K562 (cell line): ENCODE results near the gene AKT2. TPM values are rescaled to one million over a fixed set of nuclear protein-coding genes. Genes with fewer than 3 reads are reported as not detected.

ENCODE experiments used
- CHD1 ChIP-seq: fragments of 200-600 bp; sonication (generic); IDR thresholded peaks from one replicate; pipeline ENCODE4 v1.6.1; 2012; ENCODE audit warnings: mild to moderate bottlenecking, moderate library complexity, low read length, inconsistent platforms
- EGR1 ChIP-seq: fragments of 450-650 bp; conservative IDR thresholded peaks from 2 replicates; pipeline ENCODE4 v1.6.1; 2017; ENCODE audit warnings: mild to moderate bottlenecking
- FOXP1 ChIP-seq: sonication (generic); formaldehyde crosslinking; IDR thresholded peaks from 2 replicates; pipeline ENCODE4 v1.8.0; 2022; ENCODE audit warnings: mild to moderate bottlenecking, missing genetic modification reagents
- GTF3C2 ChIP-seq: IDR thresholded peaks from 3 replicates; pipeline ENCODE4 v1.6.1; 2011; ENCODE audit warnings: borderline replicate concordance, mild to moderate bottlenecking, moderate library complexity; ENCODE audit not compliant: insufficient read length; ENCODE audit errors: extremely low read depth
- HIVEP1 ChIP-seq: fragments of 250-450 bp; sonication (Bioruptor Pico); IDR thresholded peaks from 2 replicates; pipeline ENCODE4 v1.4.0; 2020; ENCODE audit warnings: mild to moderate bottlenecking
- HNRNPK ChIP-seq: fragments of 200-400 bp; formaldehyde crosslinking; IDR thresholded peaks from one replicate; pipeline ENCODE4 v1.6.1; 2018; ENCODE audit warnings: mild to moderate bottlenecking, low read depth, low read length; ENCODE audit not compliant: poor library complexity, severe bottlenecking
- KLF1 ChIP-seq: fragments of 450-650 bp; IDR thresholded peaks from 2 replicates; pipeline ENCODE4 v1.6.1; 2016; ENCODE audit warnings: missing genetic modification characterization, missing compliant biosample characterization
- RAD21 ChIP-seq, 2 experiments: fragments of 250-450 bp in 1 of 2; fragments of 450-650 bp in 1 of 2; sonication (Bioruptor Pico) in 1 of 2; formaldehyde crosslinking in 1 of 2; IDR thresholded peaks in 1 of 2; conservative IDR thresholded peaks in 1 of 2; 2 replicates each; pipeline versions ENCODE4 v1.4.0 to v1.8.0; 2020 to 2022; ENCODE audit warnings: mild to moderate bottlenecking in 2 of 2, moderate library complexity in 1 of 2
- RBBP5 ChIP-seq: fragments of 200-600 bp; sonication (generic); IDR thresholded peaks from 2 replicates; pipeline ENCODE4 v1.6.1; 2012; ENCODE audit warnings: borderline replicate concordance, mild to moderate bottlenecking, low read length, control low read depth, inconsistent platforms; ENCODE audit not compliant: insufficient read depth, poor library complexity, severe bottlenecking
- RBFOX2 ChIP-seq: fragments of 200-400 bp; formaldehyde crosslinking; IDR thresholded peaks from 2 replicates; pipeline ENCODE4 v1.6.1; 2017; ENCODE audit warnings: low read depth, mild to moderate bottlenecking, low read length, moderate library complexity
- RBM25 ChIP-seq: fragments of 200-400 bp; formaldehyde crosslinking; IDR thresholded peaks from 2 replicates; pipeline ENCODE4 v1.6.1; 2018; ENCODE audit warnings: low read length, low read depth, moderate library complexity; ENCODE audit not compliant: severe bottlenecking
- RNF2 ChIP-seq: sonication (generic); IDR thresholded peaks from 2 replicates; pipeline ENCODE4 v1.6.1; 2016
- SMAD4 ChIP-seq: fragments of 250-450 bp; sonication (Bioruptor Pico); conservative IDR thresholded peaks from 2 replicates; pipeline ENCODE4 v1.8.0; 2021; ENCODE audit warnings: inconsistent platforms, mild to moderate bottlenecking, moderate library complexity
- SP1 ChIP-seq: sonication (generic); formaldehyde crosslinking; IDR thresholded peaks from 2 replicates; pipeline ENCODE4 v1.8.1; 2022; ENCODE audit warnings: mild to moderate bottlenecking, missing genetic modification reagents
- SP2 ChIP-seq: IDR thresholded peaks from 2 replicates; pipeline ENCODE4 v1.6.1; 2011; ENCODE audit warnings: mild to moderate bottlenecking, low read depth, low read length, moderate library complexity; ENCODE audit not compliant: poor library complexity, severe bottlenecking; ENCODE audit errors: extremely low read depth
- ZNF444 ChIP-seq: fragments of 250-450 bp; sonication (Bioruptor Pico); IDR thresholded peaks from 2 replicates; pipeline ENCODE4 v1.4.0; 2020; ENCODE audit warnings: mild to moderate bottlenecking, moderate library complexity
- ZNF589 ChIP-seq: fragments of 200-800 bp; sonication (Bioruptor generic); IDR thresholded peaks from 2 replicates; pipeline ENCODE4 v1.6.1; 2016; ENCODE audit warnings: low read depth, missing genetic modification characterization, missing compliant biosample characterization
- polyA plus RNA-seq, 8 experiments: library from polyadenylated mRNA; depleted of rRNA in 4 of 8; stranded (reverse) in 5 of 8; unstranded in 3 of 8; fragments of >200 nt; fragmentation: Nextera tagmentation in 2 of 8; fragmentation: Illumina TruSeq in 1 of 8; extraction: Ambion mirVana in 2 of 8; extraction: Trizol in 1 of 8; gene quantifications; 2 replicates each; pipeline versions ENCODE4 v1.2.1 to v1.2.3, GENCODE V29; 2011 to 2014; ENCODE audit warnings: inconsistent platforms in 1 of 8, missing spikeins in 1 of 8
- total RNA-seq, 7 experiments: library from RNA; depleted of rRNA in 6 of 7; stranded (reverse); fragments of >200 nt in 6 of 7; fragmentation: Illumina TruSeq in 2 of 7; extraction: Trizol in 2 of 7; gene quantifications; 2 replicates each; pipeline versions ENCODE4 v1.2.1 to v1.2.3, GENCODE V29; 2011 to 2021; ENCODE audit warnings: low replicate concordance in 1 of 7
- TF ChIP-seq, protein P1 (sequence below): fragments of 200-800 bp; sonication (Bioruptor generic); IDR thresholded peaks from 2 replicates; pipeline ENCODE4 v1.6.1; 2016; ENCODE audit warnings: missing genetic modification characterization, missing compliant biosample characterization

AKT2 gene
- total and polyA plus RNA-seq, 9 of the 15 experiments (the other 6 are each of a cell fraction or from before 2014, with no cell fraction given): 1.1 to 132 (median 67.7) TPM

GRCh38 chr19:40284501-40285352 lies at the start of gene AKT2 (continued):
- peak; percentile 46 for TF ChIP-seq RBM25
- no peak for TF ChIP-seq KLF1
- TF ChIP-seq RAD21 (CRISPR knock-in tag; conservative IDR thresholded peaks at IDR 0.05 in 1 of 2, IDR thresholded peaks at IDR 0.05 in 1 of 2): no peak
- TF ChIP-seq RNF2: 0 out of 2 replicates have a peak, but pooled peaks have one; percentile 52
- TF ChIP-seq CHD1: peak; percentile 62
- peak; percentile 76 for TF ChIP-seq EGR1
- TF ChIP-seq HNRNPK: peak; percentile 92
- TF ChIP-seq FOXP1: 0 out of 2 replicates have a peak, but pooled peaks have one; percentile 45
- TF ChIP-seq SMAD4 (CRISPR knock-in tag): peak; percentile 25
- peak; percentile 90 for TF ChIP-seq ZNF444
- peak; percentile 2 for TF ChIP-seq SP2
- TF ChIP-seq RBBP5: peak; percentile 14
- no peak for TF ChIP-seq GTF3C2
- peak; percentile 77 for TF ChIP-seq RBFOX2
- 0 out of 2 replicates have a peak, but pooled peaks have one; percentile 24 for TF ChIP-seq HIVEP1
- TF ChIP-seq, protein P1, sequence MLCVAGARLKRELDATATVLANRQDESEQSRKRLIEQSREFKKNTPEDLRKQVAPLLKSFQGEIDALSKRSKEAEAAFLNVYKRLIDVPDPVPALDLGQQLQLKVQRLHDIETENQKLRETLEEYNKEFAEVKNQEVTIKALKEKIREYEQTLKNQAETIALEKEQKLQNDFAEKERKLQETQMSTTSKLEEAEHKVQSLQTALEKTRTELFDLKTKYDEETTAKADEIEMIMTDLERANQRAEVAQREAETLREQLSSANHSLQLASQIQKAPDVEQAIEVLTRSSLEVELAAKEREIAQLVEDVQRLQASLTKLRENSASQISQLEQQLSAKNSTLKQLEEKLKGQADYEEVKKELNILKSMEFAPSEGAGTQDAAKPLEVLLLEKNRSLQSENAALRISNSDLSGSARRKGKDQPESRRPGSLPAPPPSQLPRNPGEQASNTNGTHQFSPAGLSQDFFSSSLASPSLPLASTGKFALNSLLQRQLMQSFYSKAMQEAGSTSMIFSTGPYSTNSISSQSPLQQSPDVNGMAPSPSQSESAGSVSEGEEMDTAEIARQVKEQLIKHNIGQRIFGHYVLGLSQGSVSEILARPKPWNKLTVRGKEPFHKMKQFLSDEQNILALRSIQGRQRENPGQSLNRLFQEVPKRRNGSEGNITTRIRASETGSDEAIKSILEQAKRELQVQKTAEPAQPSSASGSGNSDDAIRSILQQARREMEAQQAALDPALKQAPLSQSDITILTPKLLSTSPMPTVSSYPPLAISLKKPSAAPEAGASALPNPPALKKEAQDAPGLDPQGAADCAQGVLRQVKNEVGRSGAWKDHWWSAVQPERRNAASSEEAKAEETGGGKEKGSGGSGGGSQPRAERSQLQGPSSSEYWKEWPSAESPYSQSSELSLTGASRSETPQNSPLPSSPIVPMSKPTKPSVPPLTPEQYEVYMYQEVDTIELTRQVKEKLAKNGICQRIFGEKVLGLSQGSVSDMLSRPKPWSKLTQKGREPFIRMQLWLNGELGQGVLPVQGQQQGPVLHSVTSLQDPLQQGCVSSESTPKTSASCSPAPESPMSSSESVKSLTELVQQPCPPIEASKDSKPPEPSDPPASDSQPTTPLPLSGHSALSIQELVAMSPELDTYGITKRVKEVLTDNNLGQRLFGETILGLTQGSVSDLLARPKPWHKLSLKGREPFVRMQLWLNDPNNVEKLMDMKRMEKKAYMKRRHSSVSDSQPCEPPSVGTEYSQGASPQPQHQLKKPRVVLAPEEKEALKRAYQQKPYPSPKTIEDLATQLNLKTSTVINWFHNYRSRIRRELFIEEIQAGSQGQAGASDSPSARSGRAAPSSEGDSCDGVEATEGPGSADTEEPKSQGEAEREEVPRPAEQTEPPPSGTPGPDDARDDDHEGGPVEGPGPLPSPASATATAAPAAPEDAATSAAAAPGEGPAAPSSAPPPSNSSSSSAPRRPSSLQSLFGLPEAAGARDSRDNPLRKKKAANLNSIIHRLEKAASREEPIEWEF (CRISPR knock-in tag): no peak
- 0 out of 2 replicates have a peak, but pooled peaks have one; percentile 47 for TF ChIP-seq ZNF589 (CRISPR knock-in tag)
- TF ChIP-seq SP1: peak; percentile 26; the same call in 1 of the 2 replicates
